ENCODE results near the gene LRRK1.

The LRRK1 gene

GRCh38 chr15:101001056-101001455, 81.9 kb downstream of the LRRK1 start:
- peaks cover 10% of the 10 kb centered on the region for H3K4me1 ChIP-seq (ENCODE audit: control insufficient read depth, low read length)
- no peaks in the 10 kb centered on the region for H3K9me3 ChIP-seq (ENCODE audit: control insufficient read depth, insufficient read depth, low read length)
- peaks cover 27% of the 10 kb centered on the region for H3F3A ChIP-seq (ENCODE audit: control insufficient read depth, insufficient read depth)
- no peaks in the 10 kb centered on the region for H3K27me3 ChIP-seq (ENCODE audit: control insufficient read depth, low read length)
- peaks cover 14% of the 10 kb centered on the region for H3K79me2 ChIP-seq (ENCODE audit: control insufficient read depth, low read length)
- H3K4me2 ChIP-seq (ENCODE audit: low read length), result no peak overlapping the region
- TF ChIP-seq EZH2phosphoT487 (IDR thresholded peaks at IDR 0.05; ENCODE audit: borderline replicate concordance, low read length), result no peak
- no peak for TF ChIP-seq CTCF (IDR thresholded peaks at IDR 0.05; ENCODE audit: low read depth, low read length, poor library complexity, severe bottlenecking)
- H4K20me1 ChIP-seq (ENCODE audit: control insufficient read depth, insufficient read depth, low read depth, low read length), result no peaks in the 10 kb centered on the region; the same call in none of the 2 replicates
- H3K27ac ChIP-seq (ENCODE audit: low read depth, low read length), result no peak overlapping the region
- H3K4me3 ChIP-seq (ENCODE audit: low read length), result no peak overlapping the region
- peaks cover 89% of the 10 kb centered on the region for H3K36me3 ChIP-seq (ENCODE audit: control insufficient read depth, low read length)
- no peaks in the 10 kb centered on the region for H3K9me2 ChIP-seq (replicated peaks; ENCODE audit: control insufficient read depth, low read length)

GRCh38 chr15:101001796-101002195, 82.6 kb downstream of the LRRK1 start:
- Histone ChIP-seq H4K20me1 (ENCODE audit: control insufficient read depth, insufficient read depth, low read depth, low read length) (no peaks in the 10 kb centered on the region; the same call in none of the 2 replicates), H3K9me3 (ENCODE audit: control insufficient read depth, insufficient read depth, low read length) (no peaks in the 10 kb centered on the region), H3K27me3 (ENCODE audit: control insufficient read depth, low read length) (no peaks in the 10 kb centered on the region), H3K4me2 (ENCODE audit: low read length) (no peak overlapping the region), H3K79me2 (ENCODE audit: control insufficient read depth, low read length) (peaks cover 14% of the 10 kb centered on the region), H3K9me2 (replicated peaks; ENCODE audit: control insufficient read depth, low read length) (no peaks in the 10 kb centered on the region), H3K4me1 (ENCODE audit: control insufficient read depth, low read length) (peaks cover 14% of the 10 kb centered on the region), H3K36me3 (ENCODE audit: control insufficient read depth, low read length) (peaks cover 85% of the 10 kb centered on the region), H3K4me3 (ENCODE audit: low read length) (no peak overlapping the region), H3K27ac (ENCODE audit: low read depth, low read length) (no peak overlapping the region), H3F3A (ENCODE audit: control insufficient read depth, insufficient read depth) (peaks cover 34% of the 10 kb centered on the region)
- no peak for TF ChIP-seq CTCF (IDR thresholded peaks at IDR 0.05; ENCODE audit: low read depth, low read length, poor library complexity, severe bottlenecking)
- TF ChIP-seq EZH2phosphoT487 (IDR thresholded peaks at IDR 0.05; ENCODE audit: borderline replicate concordance, low read length), result no peak

- H4K20me1 ChIP-seq (ENCODE audit: control insufficient read depth, insufficient read depth, low read depth, low read length), result peaks cover 2% of the 10 kb centered on the region
- H3K4me2 ChIP-seq (ENCODE audit: low read length), result no peak overlapping the region
- H3K4me1 ChIP-seq (ENCODE audit: control insufficient read depth, low read length), result peaks cover 27% of the 10 kb centered on the region
- TF ChIP-seq EZH2phosphoT487 (IDR thresholded peaks at IDR 0.05; ENCODE audit: borderline replicate concordance, low read length) (no peak), CTCF (IDR thresholded peaks at IDR 0.05; ENCODE audit: low read depth, low read length, poor library complexity, severe bottlenecking) (no peak)
- peaks cover 20% of the 10 kb centered on the region for H3K79me2 ChIP-seq (ENCODE audit: control insufficient read depth, low read length)
- peaks cover 83% of the 10 kb centered on the region for H3K36me3 ChIP-seq (ENCODE audit: control insufficient read depth, low read length)
- no peaks in the 10 kb centered on the region for H3K27me3 ChIP-seq (ENCODE audit: control insufficient read depth, low read length)
- H3F3A ChIP-seq (ENCODE audit: control insufficient read depth, insufficient read depth), result peaks cover 36% of the 10 kb centered on the region
- no peak overlapping the region for H3K27ac ChIP-seq (ENCODE audit: low read depth, low read length)
- H3K9me2 ChIP-seq (replicated peaks; ENCODE audit: control insufficient read depth, low read length), result no peaks in the 10 kb centered on the region
- no peaks in the 10 kb centered on the region for H3K9me3 ChIP-seq (ENCODE audit: control insufficient read depth, insufficient read depth, low read length)
- no peak overlapping the region for H3K4me3 ChIP-seq (ENCODE audit: low read length)
Observed at GRCh38 chr15:101003081-101003480, 83.9 kb downstream of the LRRK1 start.

All from DOHH2 (cell line).